OCI-LY3 (cell line): ENCODE data around the gene CFAP45.

Experiments
- CTCF ChIP-seq: fragments of 200-600, 300-600 bp; sonication (generic); IDR thresholded peaks from 2 replicates; pipeline ENCODE4 v1.5.1; 2014; ENCODE audit warnings: antibody characterized with exemption, low read length, low read depth
- EZH2phosphoT487 ChIP-seq: fragments of 200-600 bp; shearing (Covaris generic); IDR thresholded peaks from 2 replicates; pipeline ENCODE4 v1.6.1; 2018; ENCODE audit warnings: antibody characterized with exemption, mixed run types, low read depth

GRCh38 chr1:159900086-159900680 is at the start of gene CFAP45:
- TF ChIP-seq CTCF (no peak), EZH2phosphoT487 (no peak)
